Lower lobe of right lung (tissue), 2 donors: ENCODE data around the gene FOXP1. TPM values are rescaled to one million over a fixed set of nuclear protein-coding genes. Genes with fewer than 3 reads are reported as not detected.
A peak's percentile ranks its signal among the peaks of the same experiment; 100 is the strongest.

Source experiments
- ATAC-seq, 2 donors: fragments of 200-7000 bp; cut with Tn5 transposase; one replicate each; pipeline ENCODE4 v1.9.1; 2020 to 2022; ENCODE audit warnings: mild to moderate bottlenecking in 2 of 2, moderate library complexity in 2 of 2
- DNase-seq: peaks from one replicate; pipeline ENCODE4 v3.0.0-alpha.2; 2020
- H3K27ac ChIP-seq: fragments of 200-600 bp; one replicate; pipeline ENCODE4 v1.8.0; 2022
- H3K27me3 ChIP-seq: fragments of 200-600 bp; one replicate; pipeline ENCODE4 v1.8.0; 2022; ENCODE audit warnings: low read depth
- H3K36me3 ChIP-seq: fragments of 200-600 bp; one replicate; pipeline ENCODE4 v1.8.0; 2022; ENCODE audit warnings: mild to moderate bottlenecking
- H3K4me1 ChIP-seq: fragments of 200-600 bp; one replicate; pipeline ENCODE4 v1.8.0; 2022
- H3K4me3 ChIP-seq: fragments of 200-600 bp; one replicate; pipeline ENCODE4 v1.8.0; 2022; ENCODE audit warnings: mild to moderate bottlenecking
- H3K9me3 ChIP-seq: fragments of 200-600 bp; one replicate; pipeline ENCODE4 v1.8.0; 2022
- intact Hi-C: fragments of 100-400 bp; cut with DNase I; formaldehyde crosslinking; loops from one replicate; pipeline ENCODE4 v1.11.0; 2022
- total RNA-seq: library from RNA; stranded (reverse); fragmentation: NEBNext Ultra II Directional; extraction: Animal tissue kit (Norgen Biotek cat#: 25700); gene quantifications from one replicate; pipeline ENCODE4 v1.2.1, GENCODE V29; 2021
- TF ChIP-seq, protein P1 (sequence below): fragments of 200-600 bp; IDR thresholded peaks from one replicate; pipeline ENCODE4 v1.8.0; 2022; ENCODE audit warnings: antibody characterized with exemption, mild to moderate bottlenecking
- donor health status: DM: no; HTN: yes; CAD: no; lungs with severe emphysema.

The FOXP1 gene
- total RNA-seq, 1 donor from 2014 or later, result 138 TPM

GRCh38 chr3:71207632-71208031 is 375.9 kb downstream of the FOXP1 start:
- no peaks in the 10 kb centered on the region for H3K27me3 ChIP-seq
- DNase-seq (no peak), ATAC-seq (no peak)
- intact Hi-C loops, result no loop called here
- no peaks in the 10 kb centered on the region for H3K9me3 ChIP-seq
- no peak overlapping the region for H3K4me3 ChIP-seq
- no peaks in the 10 kb centered on the region for H3K36me3 ChIP-seq
- H3K27ac ChIP-seq, result no peak overlapping the region
- H3K4me1 ChIP-seq, result peaks cover 27% of the 10 kb centered on the region
- TF ChIP-seq, protein P1, sequence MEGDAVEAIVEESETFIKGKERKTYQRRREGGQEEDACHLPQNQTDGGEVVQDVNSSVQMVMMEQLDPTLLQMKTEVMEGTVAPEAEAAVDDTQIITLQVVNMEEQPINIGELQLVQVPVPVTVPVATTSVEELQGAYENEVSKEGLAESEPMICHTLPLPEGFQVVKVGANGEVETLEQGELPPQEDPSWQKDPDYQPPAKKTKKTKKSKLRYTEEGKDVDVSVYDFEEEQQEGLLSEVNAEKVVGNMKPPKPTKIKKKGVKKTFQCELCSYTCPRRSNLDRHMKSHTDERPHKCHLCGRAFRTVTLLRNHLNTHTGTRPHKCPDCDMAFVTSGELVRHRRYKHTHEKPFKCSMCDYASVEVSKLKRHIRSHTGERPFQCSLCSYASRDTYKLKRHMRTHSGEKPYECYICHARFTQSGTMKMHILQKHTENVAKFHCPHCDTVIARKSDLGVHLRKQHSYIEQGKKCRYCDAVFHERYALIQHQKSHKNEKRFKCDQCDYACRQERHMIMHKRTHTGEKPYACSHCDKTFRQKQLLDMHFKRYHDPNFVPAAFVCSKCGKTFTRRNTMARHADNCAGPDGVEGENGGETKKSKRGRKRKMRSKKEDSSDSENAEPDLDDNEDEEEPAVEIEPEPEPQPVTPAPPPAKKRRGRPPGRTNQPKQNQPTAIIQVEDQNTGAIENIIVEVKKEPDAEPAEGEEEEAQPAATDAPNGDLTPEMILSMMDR, result no peak

DNA sequence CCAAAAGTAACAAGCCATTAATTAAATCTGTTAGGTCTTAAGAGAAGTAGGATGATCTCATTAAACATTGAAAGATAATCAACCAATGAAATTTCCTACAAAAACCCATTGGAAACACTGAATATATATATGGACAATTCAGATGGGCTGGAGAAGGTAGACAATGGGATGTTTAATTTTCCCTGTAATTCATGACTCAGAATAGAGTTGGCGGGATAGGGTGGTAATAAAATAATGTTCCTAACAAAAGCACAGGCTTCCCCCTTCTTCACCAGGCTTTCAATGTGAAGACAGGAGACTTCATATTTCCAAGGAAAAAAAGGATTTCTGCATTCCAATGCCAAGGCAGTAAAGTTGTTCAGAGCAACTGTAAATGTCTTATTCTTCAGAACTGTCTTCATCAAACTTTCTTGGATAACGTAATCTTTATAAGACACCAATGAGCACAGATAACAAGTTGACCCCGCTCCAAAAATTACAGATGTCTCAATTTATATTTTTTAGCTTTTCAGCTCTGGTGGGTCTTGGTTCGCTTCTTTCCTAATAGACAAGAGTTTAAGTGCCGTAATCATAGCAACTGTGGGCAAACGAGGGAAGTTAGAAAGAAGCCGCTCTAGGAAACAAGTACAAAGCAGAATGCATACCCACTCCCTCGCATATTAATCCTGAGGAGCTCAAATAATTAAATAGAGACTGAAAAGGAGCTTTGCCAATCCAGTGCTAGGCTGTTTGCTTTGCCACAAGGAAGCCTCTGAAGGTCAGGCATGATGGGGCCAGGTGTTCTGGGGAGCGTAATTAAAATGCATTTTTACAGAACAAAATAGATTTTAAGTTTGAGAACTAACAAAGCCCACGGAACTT is 377.0 kb downstream of the FOXP1 start:
- Histone ChIP-seq H3K27ac (peak overlapping the region; percentile 12), H3K4me1 (peaks cover 38% of the 10 kb centered on the region), H3K4me3 (no peak overlapping the region), H3K36me3 (no peaks in the 10 kb centered on the region), H3K9me3 (no peaks in the 10 kb centered on the region), H3K27me3 (no peaks in the 10 kb centered on the region)
- ATAC-seq, result no peak
- no peak for DNase-seq
- TF ChIP-seq, protein P1, result no peak
- intact Hi-C loops, result no loop called here

DNA sequence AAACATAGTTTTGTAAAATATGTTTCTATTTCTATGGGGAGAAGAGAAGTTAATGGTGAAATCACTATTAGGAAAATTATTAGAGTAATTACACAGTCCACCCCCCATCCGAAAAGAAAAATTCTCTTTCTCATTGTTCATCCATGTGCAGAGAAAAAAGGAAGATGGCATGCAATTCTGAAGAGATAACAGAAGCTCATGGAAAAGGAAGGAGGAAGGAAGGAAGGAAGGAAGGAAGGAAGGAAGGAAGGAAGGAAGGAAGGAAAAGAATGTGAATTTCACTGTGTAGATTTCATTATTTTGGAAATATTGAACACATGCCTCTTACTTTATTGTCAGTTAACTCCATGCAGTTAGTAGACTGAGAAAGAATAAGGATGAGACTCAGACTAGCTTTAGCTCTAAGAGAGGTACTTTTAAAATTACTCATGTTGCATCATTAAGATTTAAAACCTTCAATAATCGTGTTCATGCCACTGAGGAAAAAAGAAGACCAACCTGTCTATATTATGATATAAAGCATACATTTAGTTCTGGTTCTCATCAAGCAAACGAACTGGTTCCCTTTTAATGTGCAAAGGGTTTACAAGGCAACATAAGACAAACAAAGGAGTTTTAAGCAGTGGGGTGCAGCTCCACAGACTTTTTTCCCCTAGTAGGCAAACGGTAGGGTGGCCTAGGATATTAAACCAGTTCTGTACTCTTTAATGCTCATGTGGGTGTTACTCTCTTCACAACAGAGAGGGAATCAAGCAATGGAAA is 379.6 kb downstream of the FOXP1 start:
- Histone ChIP-seq H3K9me3 (no peaks in the 10 kb centered on the region), H3K4me3 (no peak overlapping the region), H3K27ac (no peak overlapping the region), H3K36me3 (no peaks in the 10 kb centered on the region), H3K27me3 (no peaks in the 10 kb centered on the region), H3K4me1 (peaks cover 24% of the 10 kb centered on the region)
- intact Hi-C loops, result no loop called here
- DNase-seq, result no peak
- TF ChIP-seq, protein P1, result no peak
- ATAC-seq, result no peak

- peaks cover 18% of the 10 kb centered on the region for H3K4me1 ChIP-seq
- H3K36me3 ChIP-seq, result peaks cover under 1% of the 10 kb centered on the region
- no peak overlapping the region for H3K4me3 ChIP-seq
- intact Hi-C loops, result no loop called here
- ATAC-seq (no peak), DNase-seq (no peak)
- TF ChIP-seq, protein P1, result no peak
- H3K9me3 ChIP-seq, result no peaks in the 10 kb centered on the region
- no peak overlapping the region for H3K27ac ChIP-seq
- H3K27me3 ChIP-seq, result no peaks in the 10 kb centered on the region
Observed at GRCh38 chr3:71202848-71203533, 380.5 kb downstream of the FOXP1 start.

GRCh38 chr3:71201939-71202338 is 381.6 kb downstream of the FOXP1 start:
- Histone ChIP-seq H3K9me3 (no peaks in the 10 kb centered on the region), H3K36me3 (peaks cover 9% of the 10 kb centered on the region), H3K27ac (no peak overlapping the region), H3K27me3 (no peaks in the 10 kb centered on the region), H3K4me3 (no peak overlapping the region), H3K4me1 (peaks cover 18% of the 10 kb centered on the region)
- TF ChIP-seq, protein P1, result no peak
- ATAC-seq (peak in 1 of 2 donors; percentile 56), DNase-seq (no peak)
- intact Hi-C loops, result no loop called here
